Fibroblast of upper back skin (primary cell): ENCODE measurements around the gene SPOP.

Source experiments
- DNase-seq: peaks from one replicate; pipeline ENCODE4 v3.0.0-alpha.2; 2013

SPOP gene

GRCh38 chr17:49582789-49583188 lies 95.1 kb downstream of the SPOP start:
- DNase-seq: no peak

- no peak for DNase-seq
These were observed 95.7 kb downstream of the SPOP start for GRCh38 chr17:49582055-49582722.

GRCh38 chr17:49581648-49581998 lies 96.3 kb downstream of the SPOP start:
- DNase-seq: no peak

GRCh38 chr17:49580981-49581647 lies 96.8 kb downstream of the SPOP start:
- DNase-seq: no peak

GRCh38 chr17:49580055-49580721 lies 97.7 kb downstream of the SPOP start:
- no peak for DNase-seq

GRCh38 chr17:49579522-49579921 lies 98.4 kb downstream of the SPOP start:
- DNase-seq: no peak

GRCh38 chr17:49578952-49579500 lies 98.9 kb downstream of the SPOP start:
- DNase-seq: no peak

- DNase-seq: no peak
These were observed 99.5 kb downstream of the SPOP start for GRCh38 chr17:49578414-49578813.

GRCh38 chr17:49577963-49578362 lies 99.9 kb downstream of the SPOP start:
- no peak for DNase-seq

- no peak for DNase-seq
These were observed 100.3 kb downstream of the SPOP start for GRCh38 chr17:49577650-49577934.

GRCh38 chr17:49576917-49577649 lies 100.8 kb downstream of the SPOP start:
- DNase-seq: no peak

- no peak for DNase-seq
These were observed 101.6 kb downstream of the SPOP start for GRCh38 chr17:49576088-49576916.

- no peak for DNase-seq
These were observed 102.2 kb downstream of the SPOP start, which contains the start of gene NXPH3 for GRCh38 chr17:49575679-49576087. Gene NXPH3 (plus strand): TSS chr17:49575871. CDS start chr17:49576220, 349 bp downstream.

GRCh38 chr17:49574945-49575678 lies 102.8 kb downstream of the SPOP start:
- no peak for DNase-seq

GRCh38 chr17:49574323-49574781 lies 103.5 kb downstream of the SPOP start:
- DNase-seq: no peak

- no peak for DNase-seq
These were observed 104.2 kb downstream of the SPOP start for GRCh38 chr17:49573510-49574322.

GRCh38 chr17:49572806-49573420 lies 105.0 kb downstream of the SPOP start:
- DNase-seq: no peak

- DNase-seq: no peak
These were observed 105.7 kb downstream of the SPOP start for GRCh38 chr17:49572226-49572625.

- DNase-seq: no peak
These were observed 106.1 kb downstream of the SPOP start for GRCh38 chr17:49571764-49572163.

GRCh38 chr17:49571283-49571682 lies 106.6 kb downstream of the SPOP start:
- no peak for DNase-seq
